ENCODE results near the gene ANXA6. TPM values are rescaled to one million over a fixed set of nuclear protein-coding genes. Genes with fewer than 3 reads are reported as not detected.
"Not testable (repeated sequence)": the region's sequence is repeated elsewhere in the genome, so short reads cannot be mapped to it uniquely, and the experiment has no call there.

Gene ANXA6
- 100 to 1,000 TPM; 127 to 171 TPM for total RNA-seq

DNA sequence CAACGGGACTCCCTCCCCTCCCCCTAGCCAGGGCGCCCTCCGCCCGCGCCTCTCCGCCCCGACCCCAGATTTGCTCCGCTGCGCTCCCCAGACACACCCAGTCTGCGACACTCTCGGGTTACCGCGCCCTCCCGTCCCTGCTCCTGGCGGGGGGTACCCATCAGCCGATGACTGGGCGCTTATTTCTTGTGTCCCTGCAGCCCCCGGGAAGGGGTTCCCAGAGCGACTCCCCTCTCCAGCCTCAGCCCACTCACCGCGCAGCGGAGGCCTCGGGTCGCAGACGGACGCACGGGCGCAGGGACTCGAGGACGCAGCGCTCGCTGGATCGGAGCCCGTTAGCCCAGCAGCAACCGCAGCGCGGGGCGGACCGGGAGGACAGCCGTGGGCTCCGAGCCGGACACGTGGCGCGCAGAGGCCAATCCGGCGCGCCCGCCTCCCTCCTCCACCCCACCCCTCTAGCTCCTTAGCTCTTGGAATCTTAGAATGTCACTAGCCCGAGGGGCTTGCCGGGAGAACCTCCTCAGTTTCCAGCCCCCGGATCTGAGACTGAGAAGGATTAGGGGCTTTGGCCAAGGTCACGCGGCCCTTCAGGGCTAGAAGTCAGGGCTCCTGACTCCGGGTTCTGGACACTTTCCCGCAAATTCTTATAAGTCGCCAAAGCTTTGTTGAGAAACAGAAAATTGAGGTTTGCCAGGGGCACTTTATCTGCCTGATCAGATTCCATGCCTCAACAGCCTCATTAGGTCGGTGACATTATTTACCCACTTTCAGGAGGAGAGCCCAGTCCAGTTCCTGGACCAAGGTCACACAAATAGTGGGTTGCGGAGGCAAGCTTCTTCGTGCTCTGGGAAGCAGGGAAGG is at the start of gene ANXA6:
ANXA6 (minus strand) TSS at position 354 of the 861 bp plus-strand sequence. CDS start 9,878 bp downstream, outside the sequence.
- DNase-seq (peak; percentile 74 to 82), ATAC-seq (replicated peaks in 1 of 2) (peak; percentile 73 to 76)
- H3K27me3 Mint-ChIP-seq (ENCODE audit: low read depth), result no peaks in the 10 kb centered on the region
- peaks cover 74% of the 10 kb centered on the region for H3K4me1 Mint-ChIP-seq (ENCODE audit: low read depth)
- no peaks in the 10 kb centered on the region for H3K9me3 Mint-ChIP-seq
- peak within 1 kb of the TSS; percentile 95 to 98 for H3K4me3 Mint-ChIP-seq
- peak within 1 kb of the TSS; percentile 98 for H3K27ac Mint-ChIP-seq
- H3K36me3 Mint-ChIP-seq (ENCODE audit: insufficient read depth in 2 of 2), result peaks cover 2 to 7% of the 10 kb centered on the region in 2 donors

DNA sequence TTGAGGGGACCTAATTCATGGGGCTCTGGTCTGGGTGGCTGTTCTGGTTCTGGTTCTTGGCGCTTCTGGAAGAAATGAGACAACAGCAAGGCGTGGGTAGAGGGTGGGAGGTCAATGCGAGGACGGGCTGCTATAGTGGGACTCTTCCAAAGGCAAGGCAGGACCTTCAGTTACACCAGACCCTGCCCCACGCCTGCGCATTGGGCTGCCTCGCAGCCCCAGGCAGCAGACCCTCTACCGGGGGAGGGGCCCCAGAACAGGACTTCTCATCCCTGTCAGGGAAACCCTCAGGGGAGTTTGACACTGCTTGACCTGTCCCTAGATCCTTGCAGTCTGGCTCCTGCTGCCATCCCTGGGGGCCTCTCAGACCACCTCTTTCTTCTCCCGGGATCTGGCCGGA is 47.8 kb upstream of the ANXA6 start:
- ATAC-seq (replicated peaks in 1 of 2), result no peak
- peaks cover 58% of the 10 kb centered on the region for H3K4me1 Mint-ChIP-seq (ENCODE audit: low read depth)
- H3K36me3 Mint-ChIP-seq (ENCODE audit: insufficient read depth in 2 of 2), result peaks cover 2 to 5% of the 10 kb centered on the region in 2 donors
- H3K9me3 Mint-ChIP-seq, result no peaks in the 10 kb centered on the region
- DNase-seq, result no peak
- H3K4me3 Mint-ChIP-seq, result no peak overlapping the region
- H3K27ac Mint-ChIP-seq, result peak overlapping the region; percentile 32
- no peaks in the 10 kb centered on the region for H3K27me3 Mint-ChIP-seq (ENCODE audit: low read depth)

DNA sequence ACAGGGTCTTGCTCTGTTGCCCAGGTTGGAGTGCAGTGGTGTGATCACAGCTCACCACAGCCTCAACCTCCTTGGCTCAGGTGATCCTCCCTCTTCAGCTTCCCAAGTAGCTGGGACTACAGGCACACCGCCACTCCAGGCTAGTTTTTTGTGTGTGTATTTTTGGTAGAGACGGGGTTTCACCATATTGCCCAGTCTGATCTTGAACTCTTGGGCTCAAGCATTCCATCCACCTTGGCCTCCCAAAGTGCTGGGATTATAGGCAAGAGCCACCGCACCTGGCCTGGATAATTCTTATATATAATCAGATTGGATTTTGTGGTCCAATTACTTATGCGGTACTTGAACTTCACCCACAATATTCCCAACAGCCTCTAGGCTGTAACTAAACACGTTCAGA is 46.5 kb upstream of the ANXA6 start:
- H3K36me3 Mint-ChIP-seq (ENCODE audit: insufficient read depth in 2 of 2), result peaks cover 2 to 5% of the 10 kb centered on the region in 2 donors
- H3K27me3 Mint-ChIP-seq (ENCODE audit: low read depth), result no peaks in the 10 kb centered on the region
- DNase-seq (no peak), ATAC-seq (replicated peaks in 1 of 2) (no peak)
- H3K4me3 Mint-ChIP-seq, result no peak overlapping the region
- no peaks in the 10 kb centered on the region for H3K9me3 Mint-ChIP-seq
- H3K4me1 Mint-ChIP-seq (ENCODE audit: low read depth), result peaks cover 46% of the 10 kb centered on the region
- peak overlapping the region; percentile 7 for H3K27ac Mint-ChIP-seq

DNA sequence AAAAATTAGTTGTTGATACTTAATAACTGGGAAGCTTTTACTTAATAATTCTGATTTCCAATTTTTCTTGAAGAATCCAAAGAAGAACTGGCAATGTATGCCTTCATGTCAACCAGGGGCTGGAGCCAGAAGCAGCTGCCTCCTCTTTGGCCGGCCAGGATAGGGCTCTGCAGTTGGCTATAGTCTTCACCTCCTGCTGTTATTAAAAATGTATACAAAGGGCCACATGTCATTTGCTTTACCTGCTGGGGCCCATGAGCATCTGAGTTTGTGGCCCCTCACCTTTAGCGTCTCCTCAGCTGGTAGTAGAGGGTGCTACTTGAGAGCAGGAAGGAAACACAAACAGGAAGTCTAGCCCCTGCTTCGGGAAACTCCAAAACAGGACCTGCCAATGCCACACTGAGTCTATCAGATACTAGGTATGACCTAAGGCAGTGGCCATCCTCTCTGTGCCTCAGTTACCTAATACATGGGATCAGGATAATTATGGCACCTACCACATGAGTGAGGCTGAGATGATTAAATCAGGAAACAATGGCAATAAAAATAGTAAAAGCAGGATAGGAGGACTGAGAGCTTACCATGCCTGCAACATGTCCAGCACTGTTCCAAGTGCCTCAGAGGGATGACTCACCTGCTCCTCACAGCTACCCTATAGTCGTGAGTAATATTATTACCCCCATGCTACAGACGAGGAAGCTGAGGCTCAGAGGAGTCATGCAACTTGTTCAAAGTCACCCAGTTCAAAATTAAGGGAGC is 45.0 kb upstream of the ANXA6 start:
- H3K4me3 Mint-ChIP-seq, result peak overlapping the region; percentile 12 to 59
- no peaks in the 10 kb centered on the region for H3K9me3 Mint-ChIP-seq
- peak overlapping the region; percentile 86 for H3K27ac Mint-ChIP-seq
- peak; percentile 99 for ATAC-seq (replicated peaks in 1 of 2)
- H3K36me3 Mint-ChIP-seq (ENCODE audit: insufficient read depth in 2 of 2), result peaks cover 2 to 5% of the 10 kb centered on the region in 2 donors
- H3K27me3 Mint-ChIP-seq (ENCODE audit: low read depth), result no peaks in the 10 kb centered on the region
- H3K4me1 Mint-ChIP-seq (ENCODE audit: low read depth), result peaks cover 36% of the 10 kb centered on the region
- DNase-seq, result peak; percentile 39 to 47

DNA sequence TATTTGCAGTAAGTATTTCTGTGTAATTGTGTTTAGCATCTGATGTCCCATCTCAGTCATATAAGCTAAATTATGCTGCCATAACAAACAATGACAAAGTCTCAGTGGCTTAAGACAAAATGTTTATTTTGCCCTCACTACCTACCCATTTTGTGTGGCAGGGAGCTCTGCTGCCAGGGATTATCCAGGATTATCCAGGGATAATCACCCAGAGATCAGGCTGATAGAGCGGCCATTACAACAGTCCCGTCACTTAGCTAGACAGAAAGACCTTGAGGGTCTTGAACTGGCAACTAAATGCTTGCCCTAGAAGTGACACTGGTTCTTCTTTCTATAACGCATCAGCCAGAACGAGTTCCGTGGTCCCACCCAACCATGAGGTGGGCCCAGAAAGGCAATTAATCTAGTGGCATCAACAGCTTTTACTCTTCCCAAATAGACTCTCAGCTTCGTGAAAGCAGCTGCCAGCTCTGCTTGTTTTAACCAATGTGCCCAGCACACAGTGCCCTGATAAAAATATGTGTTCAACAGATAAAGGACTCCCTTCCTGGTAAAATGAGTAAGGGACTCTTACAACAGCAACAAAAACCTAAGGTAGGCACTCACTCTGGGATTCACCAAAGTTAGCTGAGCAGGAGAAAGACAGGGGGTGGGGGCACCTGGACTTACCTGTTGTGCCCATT is 43.5 kb upstream of the ANXA6 start:
- H3K4me1 Mint-ChIP-seq (ENCODE audit: low read depth), result peaks cover 47% of the 10 kb centered on the region
- no peak overlapping the region for H3K4me3 Mint-ChIP-seq
- DNase-seq (no peak), ATAC-seq (replicated peaks in 1 of 2) (no peak)
- H3K36me3 Mint-ChIP-seq (ENCODE audit: insufficient read depth in 2 of 2), result peaks cover 4 to 5% of the 10 kb centered on the region in 2 donors
- H3K9me3 Mint-ChIP-seq, result no peaks in the 10 kb centered on the region
- H3K27me3 Mint-ChIP-seq (ENCODE audit: low read depth), result no peaks in the 10 kb centered on the region
- H3K27ac Mint-ChIP-seq, result peak overlapping the region; percentile 85

DNA sequence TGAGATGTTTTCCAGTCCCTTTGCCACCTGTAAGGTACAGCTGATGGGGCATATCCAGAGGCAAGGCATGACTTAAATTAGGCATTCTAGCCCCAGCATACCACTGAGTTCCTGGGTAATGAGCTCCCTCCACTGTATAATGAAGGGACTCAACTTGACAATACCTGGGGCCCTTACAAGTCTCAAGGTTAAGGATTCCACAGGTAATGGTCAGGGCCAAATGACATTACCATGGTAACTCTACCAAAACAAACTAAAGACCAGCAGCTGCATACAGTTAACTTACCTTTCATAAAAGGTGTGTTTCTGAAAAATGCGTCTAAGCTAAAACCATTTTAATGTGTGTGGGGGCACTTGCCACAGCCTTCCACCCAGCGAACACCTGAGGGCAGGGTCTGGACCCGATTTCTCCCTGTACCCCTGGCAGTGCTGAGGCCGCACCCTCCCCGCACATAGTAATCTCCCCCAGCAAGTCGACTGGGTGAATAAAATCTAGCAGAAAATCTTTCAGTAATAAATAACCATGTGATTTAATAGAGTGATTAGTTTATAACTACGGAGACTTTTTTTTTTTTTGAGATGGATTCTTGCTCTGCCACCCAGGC is 42.1 kb upstream of the ANXA6 start:
- DNase-seq (no peak), ATAC-seq (replicated peaks in 1 of 2) (no peak)
- Mint-ChIP-seq H3K27me3 (ENCODE audit: low read depth) (no peaks in the 10 kb centered on the region), H3K9me3 (peaks cover 0 to 3% of the 10 kb centered on the region in 2 donors), H3K27ac (no peak overlapping the region), H3K4me1 (ENCODE audit: low read depth) (peaks cover 48% of the 10 kb centered on the region), H3K4me3 (no peak overlapping the region), H3K36me3 (ENCODE audit: insufficient read depth in 2 of 2) (peaks cover 7 to 10% of the 10 kb centered on the region in 2 donors)

DNA sequence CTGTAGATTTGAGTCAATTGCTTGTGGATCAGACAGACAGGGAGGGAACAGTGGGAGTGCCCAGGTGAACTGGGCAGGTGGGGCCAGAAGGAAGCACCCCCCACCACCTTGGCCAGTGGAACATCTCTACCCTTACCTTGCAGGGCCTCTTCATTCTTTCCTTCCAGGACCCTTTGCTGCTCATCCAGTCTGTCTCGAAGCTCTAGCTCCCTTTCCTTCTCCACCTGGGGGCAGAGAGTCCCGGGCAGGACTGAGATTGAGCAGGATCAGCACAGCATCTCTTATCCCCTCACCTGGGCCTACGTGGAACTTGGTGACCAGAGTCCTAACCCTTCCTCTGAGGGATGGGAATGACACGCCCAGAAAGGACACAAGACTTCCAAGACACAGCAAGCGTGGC is 41.3 kb upstream of the ANXA6 start:
- Mint-ChIP-seq H3K27me3 (ENCODE audit: low read depth) (no peaks in the 10 kb centered on the region), H3K36me3 (ENCODE audit: insufficient read depth in 2 of 2) (peaks cover 7 to 14% of the 10 kb centered on the region in 2 donors), H3K9me3 (peaks cover 0 to 3% of the 10 kb centered on the region in 2 donors), H3K4me3 (no peak overlapping the region), H3K27ac (no peak overlapping the region), H3K4me1 (ENCODE audit: low read depth) (peaks cover 49% of the 10 kb centered on the region)
- ATAC-seq (replicated peaks in 1 of 2), result no peak
- no peak for DNase-seq

DNA sequence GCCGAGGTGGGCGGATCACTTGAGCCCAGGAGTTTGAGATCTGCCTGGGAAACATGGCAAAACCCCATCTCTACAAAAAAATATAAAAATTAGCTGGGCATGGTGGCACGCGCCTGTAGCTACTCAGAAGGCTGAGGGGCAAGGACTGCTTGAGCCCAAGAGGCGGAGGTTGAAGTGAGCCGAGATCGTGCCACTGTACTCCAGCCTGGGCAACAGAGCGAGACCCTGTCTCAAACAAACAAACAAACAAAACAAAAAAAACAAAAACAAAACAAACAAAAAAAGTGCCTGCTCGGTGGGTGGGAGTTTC is 39.7 kb upstream of the ANXA6 start:
- not testable (repeated sequence) for H3K9me3 Mint-ChIP-seq; H3K27ac Mint-ChIP-seq; H3K27me3 Mint-ChIP-seq (ENCODE audit: low read depth); DNase-seq; ATAC-seq (replicated peaks in 1 of 2); H3K4me3 Mint-ChIP-seq
- peaks cover 12 to 29% of the 10 kb centered on the region in 2 donors for H3K36me3 Mint-ChIP-seq (ENCODE audit: insufficient read depth in 2 of 2)
- H3K4me1 Mint-ChIP-seq (ENCODE audit: low read depth), result peaks cover 40% of the 10 kb centered on the region

DNA sequence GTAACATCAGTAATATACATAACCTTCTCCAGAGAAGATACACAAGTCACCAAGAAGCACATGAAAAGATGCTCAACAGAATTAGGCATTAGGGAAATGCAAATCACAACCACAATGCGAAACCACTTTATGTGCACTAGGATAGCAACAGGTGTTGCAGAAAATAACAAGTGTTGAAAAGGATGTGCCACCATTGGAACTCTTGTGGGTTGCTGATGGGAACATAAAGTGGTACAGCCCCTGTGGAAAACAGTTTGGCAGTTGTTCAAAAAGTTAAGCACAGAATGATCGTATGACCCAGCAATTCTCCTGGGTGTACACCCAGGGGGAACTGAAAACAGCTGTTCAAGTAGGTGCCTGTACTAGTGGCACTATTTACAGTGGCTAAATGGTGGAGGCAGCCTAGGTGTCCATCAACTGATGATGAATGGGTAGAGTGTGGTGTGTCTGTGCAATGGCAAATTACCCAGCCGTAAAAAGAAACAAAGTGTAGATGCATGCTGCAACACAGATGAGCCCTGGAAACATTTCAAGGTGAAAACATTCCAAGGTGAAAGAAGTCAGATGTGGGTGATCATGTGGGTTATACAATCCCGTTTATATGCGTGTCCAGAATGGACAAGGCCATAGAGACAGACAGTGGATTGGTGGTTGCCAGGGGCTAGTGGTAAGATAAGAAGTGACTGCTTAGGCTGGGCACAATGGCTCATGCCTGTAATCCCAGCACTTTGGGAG is 39.1 kb upstream of the ANXA6 start:
- Mint-ChIP-seq H3K4me1 (ENCODE audit: low read depth) (peaks cover 45% of the 10 kb centered on the region), H3K9me3 (peaks cover 3 to 4% of the 10 kb centered on the region in 2 donors), H3K36me3 (ENCODE audit: insufficient read depth in 2 of 2) (peaks cover 16 to 33% of the 10 kb centered on the region in 2 donors), H3K27ac (no peak overlapping the region), H3K4me3 (no peak overlapping the region), H3K27me3 (ENCODE audit: low read depth) (no peaks in the 10 kb centered on the region)
- ATAC-seq (replicated peaks in 1 of 2) (peak; percentile 24 to 25), DNase-seq (no peak)

DNA sequence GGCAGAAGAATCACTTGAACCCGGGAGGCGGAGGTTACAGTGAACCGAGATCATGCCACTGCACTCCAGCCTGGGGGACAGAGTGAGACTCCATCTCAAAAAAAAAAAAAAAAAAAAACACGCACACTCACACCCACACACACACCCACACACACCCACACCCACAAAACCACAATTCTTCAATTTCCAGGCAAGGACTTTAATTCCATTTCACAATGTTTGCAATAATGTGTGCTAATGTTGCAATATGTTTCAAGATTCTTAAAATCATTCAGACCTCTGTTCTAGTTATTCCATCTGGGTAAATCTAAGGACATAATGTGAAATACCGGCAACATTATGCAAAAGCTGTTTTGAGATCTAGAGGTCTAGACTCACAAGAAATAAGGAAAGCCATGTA is 38.0 kb upstream of the ANXA6 start:
- Mint-ChIP-seq H3K36me3 (ENCODE audit: insufficient read depth in 2 of 2) (peaks cover 22 to 44% of the 10 kb centered on the region in 2 donors), H3K4me1 (ENCODE audit: low read depth) (peaks cover 55% of the 10 kb centered on the region), H3K27me3 (ENCODE audit: low read depth) (no peaks in the 10 kb centered on the region), H3K27ac (peak overlapping the region; percentile 76), H3K4me3 (peak overlapping the region in 1 of 2 donors; percentile 31), H3K9me3 (peaks cover 8 to 9% of the 10 kb centered on the region in 2 donors)
- ATAC-seq (replicated peaks in 1 of 2) (no peak), DNase-seq (no peak)

DNA sequence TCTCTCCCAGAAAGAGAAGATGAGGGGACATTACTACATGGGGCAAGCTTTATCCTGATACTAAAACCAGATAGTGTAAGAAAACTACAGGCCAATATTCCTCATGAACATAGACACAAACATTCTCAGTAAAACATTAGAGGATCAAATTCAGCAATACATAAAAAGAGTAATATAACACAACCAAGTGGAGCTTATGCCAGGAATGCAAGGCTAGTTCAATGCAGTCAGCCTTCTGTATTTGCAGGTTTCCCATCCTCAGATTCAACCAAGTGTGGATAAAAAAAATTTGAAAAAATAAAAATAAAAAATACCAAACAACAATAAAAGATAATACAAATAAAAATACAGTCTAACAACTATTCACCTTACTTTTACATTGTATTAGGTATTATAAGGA is 35.0 kb upstream of the ANXA6 start:
- ATAC-seq (replicated peaks in 1 of 2) (no peak), DNase-seq (no peak)
- no peak overlapping the region for H3K4me3 Mint-ChIP-seq
- H3K4me1 Mint-ChIP-seq (ENCODE audit: low read depth), result peaks cover 58% of the 10 kb centered on the region
- no peak overlapping the region for H3K27ac Mint-ChIP-seq
- peaks cover 35 to 64% of the 10 kb centered on the region in 2 donors for H3K36me3 Mint-ChIP-seq (ENCODE audit: insufficient read depth in 2 of 2)
- peaks cover 11 to 21% of the 10 kb centered on the region in 2 donors for H3K9me3 Mint-ChIP-seq
- H3K27me3 Mint-ChIP-seq (ENCODE audit: low read depth), result no peaks in the 10 kb centered on the region

DNA sequence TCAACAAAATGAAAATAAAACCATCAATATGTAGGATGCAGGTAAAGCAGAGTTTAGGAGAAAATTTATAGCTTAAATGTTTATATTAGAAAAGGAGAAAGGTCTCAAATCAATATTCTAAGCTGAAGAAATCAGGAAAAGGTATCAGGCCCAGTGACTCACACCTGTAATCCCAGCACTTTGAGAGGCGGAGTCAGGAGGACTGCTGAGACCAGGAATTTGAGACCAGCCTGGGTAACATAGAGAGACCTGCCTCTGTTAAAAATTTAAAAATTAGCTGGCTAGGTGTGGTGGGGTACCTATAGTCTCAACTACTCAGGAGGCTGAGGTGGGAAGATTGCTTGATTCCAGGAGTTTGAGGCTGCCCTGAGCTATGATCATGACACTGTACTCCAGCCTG is 34.1 kb upstream of the ANXA6 start:
- H3K4me1 Mint-ChIP-seq (ENCODE audit: low read depth), result peaks cover 49% of the 10 kb centered on the region
- H3K9me3 Mint-ChIP-seq, result peaks cover 11 to 21% of the 10 kb centered on the region in 2 donors
- peak overlapping the region; percentile 24 for H3K27ac Mint-ChIP-seq
- H3K27me3 Mint-ChIP-seq (ENCODE audit: low read depth), result no peaks in the 10 kb centered on the region
- ATAC-seq (replicated peaks in 1 of 2) (no peak), DNase-seq (no peak)
- H3K4me3 Mint-ChIP-seq, result no peak overlapping the region
- H3K36me3 Mint-ChIP-seq (ENCODE audit: insufficient read depth in 2 of 2), result peaks cover 35 to 63% of the 10 kb centered on the region in 2 donors

Data from activated T-cell treated with anti-CD3 and anti-CD28 coated beads, Interleukin-2, amount 50 U/mL, for 72 hours (primary cell).